BE2C (cell line): ENCODE data around the gene PIK3IP1.
"Not testable (repeated sequence)": the region's sequence is repeated elsewhere in the genome, so short reads cannot be mapped to it uniquely, and the experiment has no call there.

Experiments used
- DNase-seq: peaks from one replicate; pipeline ENCODE4 v3.0.0-alpha.2; 2020
- H3K27me3 ChIP-seq: fragments of 250-450 bp; sonication (Bioruptor Pico); 2 replicates; pipeline ENCODE4 v1.5.1; 2020; ENCODE audit warnings: mild to moderate bottlenecking
- H3K36me3 ChIP-seq: fragments of 250-450 bp; sonication (Bioruptor Pico); 2 replicates; pipeline ENCODE4 v1.5.1; 2020; ENCODE audit warnings: mild to moderate bottlenecking
- H3K4me1 ChIP-seq: fragments of 250-450 bp; sonication (Bioruptor Pico); 2 replicates; pipeline ENCODE4 v1.5.1; 2020
- H3K4me3 ChIP-seq: 2 replicates; pipeline ENCODE4 v1.5.1; 2011; ENCODE audit warnings: low read depth, low read length
- H3K9me3 ChIP-seq: fragments of 250-450 bp; sonication (Bioruptor Pico); 2 replicates; pipeline ENCODE4 v1.5.1; 2020
- TF ChIP-seq, protein P1 (sequence below): IDR thresholded peaks from 2 replicates; pipeline ENCODE4 v1.5.1; 2012; ENCODE audit warnings: mild to moderate bottlenecking, low read depth, low read length

Gene PIK3IP1

DNA sequence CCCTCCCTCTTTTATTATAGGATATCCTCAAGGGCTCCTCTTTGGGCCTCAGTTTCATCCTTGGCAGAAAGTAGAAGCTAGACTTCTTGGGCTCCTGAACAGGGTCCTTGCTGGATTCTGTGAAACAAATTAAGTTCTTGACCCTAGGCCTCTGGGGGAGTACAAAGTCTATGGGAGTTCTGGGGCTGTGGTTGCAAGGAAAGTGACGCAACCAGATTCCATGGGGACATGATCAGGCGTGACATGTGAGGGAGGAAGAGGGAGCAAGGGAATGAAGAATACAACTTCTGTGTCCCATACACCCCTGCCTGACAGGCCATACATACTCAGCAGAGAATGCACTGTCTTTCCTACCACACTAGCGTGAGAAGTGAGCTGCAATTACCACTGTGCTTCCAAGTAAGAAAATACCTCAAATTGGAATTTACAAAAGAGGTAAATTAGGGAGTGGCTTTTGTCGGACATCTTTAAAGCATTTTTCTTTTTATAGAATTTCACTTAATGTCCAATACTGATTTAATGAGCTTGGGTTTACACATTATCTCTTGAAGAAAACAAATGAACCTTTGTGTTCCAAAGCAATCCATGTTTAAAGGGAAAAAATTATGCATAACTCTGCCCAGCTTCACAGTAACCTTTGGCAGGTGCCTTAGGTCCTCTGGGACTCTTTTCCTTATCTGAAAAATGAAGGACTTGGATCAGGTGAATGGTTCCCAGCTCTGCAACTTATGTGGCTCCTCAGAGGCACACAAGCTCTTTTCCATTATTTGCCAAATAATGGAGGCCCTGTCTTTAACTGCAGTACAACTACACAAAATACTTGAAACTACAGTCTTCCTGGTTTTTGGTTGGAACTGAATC is 41.3 kb downstream of the PIK3IP1 start:
- Histone ChIP-seq H3K4me3 (no peak overlapping the region), H3K27me3 (no peaks in the 10 kb centered on the region), H3K4me1 (no peaks in the 10 kb centered on the region), H3K9me3 (no peaks in the 10 kb centered on the region), H3K36me3 (no peaks in the 10 kb centered on the region)
- DNase-seq: no peak
- TF ChIP-seq, protein P1, sequence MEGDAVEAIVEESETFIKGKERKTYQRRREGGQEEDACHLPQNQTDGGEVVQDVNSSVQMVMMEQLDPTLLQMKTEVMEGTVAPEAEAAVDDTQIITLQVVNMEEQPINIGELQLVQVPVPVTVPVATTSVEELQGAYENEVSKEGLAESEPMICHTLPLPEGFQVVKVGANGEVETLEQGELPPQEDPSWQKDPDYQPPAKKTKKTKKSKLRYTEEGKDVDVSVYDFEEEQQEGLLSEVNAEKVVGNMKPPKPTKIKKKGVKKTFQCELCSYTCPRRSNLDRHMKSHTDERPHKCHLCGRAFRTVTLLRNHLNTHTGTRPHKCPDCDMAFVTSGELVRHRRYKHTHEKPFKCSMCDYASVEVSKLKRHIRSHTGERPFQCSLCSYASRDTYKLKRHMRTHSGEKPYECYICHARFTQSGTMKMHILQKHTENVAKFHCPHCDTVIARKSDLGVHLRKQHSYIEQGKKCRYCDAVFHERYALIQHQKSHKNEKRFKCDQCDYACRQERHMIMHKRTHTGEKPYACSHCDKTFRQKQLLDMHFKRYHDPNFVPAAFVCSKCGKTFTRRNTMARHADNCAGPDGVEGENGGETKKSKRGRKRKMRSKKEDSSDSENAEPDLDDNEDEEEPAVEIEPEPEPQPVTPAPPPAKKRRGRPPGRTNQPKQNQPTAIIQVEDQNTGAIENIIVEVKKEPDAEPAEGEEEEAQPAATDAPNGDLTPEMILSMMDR: no peak

DNA sequence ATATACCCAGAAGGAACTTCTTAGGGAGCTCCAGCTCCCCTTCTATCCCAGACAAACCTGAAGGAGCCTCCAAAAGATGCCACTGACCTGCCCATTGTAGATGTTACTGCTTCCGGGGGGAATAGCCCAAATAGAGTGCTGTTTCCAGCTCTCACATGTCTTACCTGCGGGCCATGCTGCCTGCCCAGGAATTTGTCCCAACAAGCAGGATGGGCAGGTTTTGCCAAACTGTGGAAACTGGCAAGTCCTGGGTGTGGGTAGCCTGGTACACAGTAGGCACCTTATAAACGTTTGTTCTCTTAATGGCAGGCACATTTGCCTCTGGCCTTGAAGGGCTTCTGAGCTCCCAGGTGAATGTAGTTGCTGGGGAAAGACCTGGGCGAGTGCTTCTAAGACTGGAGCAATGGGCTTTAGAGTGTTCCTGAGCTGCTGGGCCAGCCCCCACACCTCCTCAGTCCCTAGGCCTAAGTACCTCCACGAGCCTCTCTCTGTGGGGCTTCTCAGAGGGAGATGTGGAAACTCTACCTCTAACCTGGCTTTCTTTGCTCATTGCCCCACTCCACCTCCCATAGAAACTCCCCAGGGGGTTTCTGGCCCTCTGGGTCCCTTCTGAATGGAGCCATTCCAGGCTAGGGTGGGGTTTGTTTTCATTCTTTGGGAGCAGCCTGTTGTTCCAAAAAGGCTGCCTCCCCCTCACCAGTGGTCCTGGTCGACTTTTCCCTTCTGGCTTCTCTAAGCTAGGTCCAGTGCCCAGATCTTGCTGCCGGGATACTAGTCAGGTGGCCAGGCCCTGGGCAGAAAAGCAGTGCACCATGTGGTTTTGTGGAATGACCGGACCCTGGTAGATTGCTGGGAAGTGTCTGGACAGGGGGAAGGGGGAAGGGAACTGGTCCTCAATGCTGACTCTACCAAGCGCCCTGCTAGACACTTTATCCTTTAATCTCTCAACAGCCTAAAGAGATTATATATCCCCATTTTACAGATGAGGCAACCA is 43.0 kb downstream of the PIK3IP1 start:
- DNase-seq: no peak
- H3K4me1 ChIP-seq: no peaks in the 10 kb centered on the region
- H3K9me3 ChIP-seq: no peaks in the 10 kb centered on the region
- H3K4me3 ChIP-seq: peak overlapping the region; percentile 82
- no peaks in the 10 kb centered on the region for H3K36me3 ChIP-seq
- TF ChIP-seq, protein P1: no peak
- no peaks in the 10 kb centered on the region for H3K27me3 ChIP-seq

GRCh38 chr22:31248138-31248745 is 44.0 kb downstream of the PIK3IP1 start:
- Histone ChIP-seq H3K4me1 (no peaks in the 10 kb centered on the region), H3K36me3 (no peaks in the 10 kb centered on the region), H3K27me3 (no peaks in the 10 kb centered on the region), H3K9me3 (no peaks in the 10 kb centered on the region), H3K4me3 (peak overlapping the region; percentile 82)
- TF ChIP-seq, protein P1: no peak
- peak; percentile 86 for DNase-seq

- Histone ChIP-seq H3K4me1 (no peaks in the 10 kb centered on the region), H3K9me3 (no peaks in the 10 kb centered on the region), H3K27me3 (no peaks in the 10 kb centered on the region), H3K36me3 (no peaks in the 10 kb centered on the region), H3K4me3 (peak overlapping the region; percentile 82)
- DNase-seq: peak; percentile 18
- TF ChIP-seq, protein P1: no peak
Measured at GRCh38 chr22:31247726-31248125, 44.6 kb downstream of the PIK3IP1 start.

GRCh38 chr22:31246687-31247086 is 45.6 kb downstream of the PIK3IP1 start:
- H3K4me1 ChIP-seq: no peaks in the 10 kb centered on the region
- DNase-seq: no peak

GRCh38 chr22:31245998-31246397 is 46.3 kb downstream of the PIK3IP1 start:
- H3K9me3 ChIP-seq, H3K4me3 ChIP-seq, DNase-seq, H3K27me3 ChIP-seq, H3K36me3 ChIP-seq, H3K4me1 ChIP-seq: not testable (repeated sequence)

More at GRCh38 chr22:31246687-31247086, 45.6 kb downstream of the PIK3IP1 start:
- TF ChIP-seq, protein P1: no peak
- H3K9me3 ChIP-seq: no peaks in the 10 kb centered on the region
- H3K36me3 ChIP-seq: no peaks in the 10 kb centered on the region
- H3K4me3 ChIP-seq: no peak overlapping the region
- no peaks in the 10 kb centered on the region for H3K27me3 ChIP-seq
